Astrocyte of the spinal cord (primary cell): ENCODE data around the gene PSMC3IP.

Source experiments
- DNase-seq: peaks from one replicate; pipeline ENCODE4 v3.0.0; 2011; ENCODE audit warnings: low read depth, low spot score
- H3K4me3 ChIP-seq: 2 replicates; pipeline ENCODE4 v1.5.1; 2011; ENCODE audit warnings: low read depth, mild to moderate bottlenecking, low read length, moderate library complexity
- in situ Hi-C: cut with HindIII; loops from 2 replicates; pipeline ENCODE4 v1.10.0; 2017; ENCODE audit warnings: low sequenced_read_pairs
- TF ChIP-seq, protein P1 (sequence below): IDR thresholded peaks from 2 replicates; pipeline ENCODE4 v1.5.1; 2012; ENCODE audit warnings: low read depth, mild to moderate bottlenecking, low read length, inconsistent platforms

The PSMC3IP gene

DNA sequence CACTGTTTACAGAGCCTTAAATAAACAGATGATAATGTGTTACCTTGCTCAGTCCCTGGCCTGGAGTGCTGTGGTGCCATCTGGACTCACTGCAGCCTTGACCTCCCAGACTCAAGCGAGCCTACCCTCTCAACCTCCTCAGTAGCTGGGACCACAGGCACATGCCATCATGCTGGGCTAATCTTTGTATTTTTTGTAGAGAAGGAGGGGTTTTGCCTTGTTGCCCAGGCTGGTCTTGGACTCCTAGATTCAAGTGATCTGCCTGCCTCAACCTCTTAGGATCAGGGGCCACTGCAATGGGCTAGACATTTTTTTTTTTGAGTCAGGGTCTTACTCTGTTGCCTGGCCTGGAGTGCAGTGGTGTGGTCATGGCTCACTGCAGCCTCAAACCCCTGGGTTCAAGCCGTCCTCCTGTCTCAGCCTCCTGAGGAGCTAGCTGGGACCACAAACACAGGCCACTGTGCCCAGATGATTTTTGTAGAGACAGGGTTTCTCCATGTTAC is 46.5 kb downstream of the PSMC3IP start:
- DNase-seq, result no peak
- in situ Hi-C loops, result no loop called here
- H3K4me3 ChIP-seq, result no peak overlapping the region
- TF ChIP-seq, protein P1, sequence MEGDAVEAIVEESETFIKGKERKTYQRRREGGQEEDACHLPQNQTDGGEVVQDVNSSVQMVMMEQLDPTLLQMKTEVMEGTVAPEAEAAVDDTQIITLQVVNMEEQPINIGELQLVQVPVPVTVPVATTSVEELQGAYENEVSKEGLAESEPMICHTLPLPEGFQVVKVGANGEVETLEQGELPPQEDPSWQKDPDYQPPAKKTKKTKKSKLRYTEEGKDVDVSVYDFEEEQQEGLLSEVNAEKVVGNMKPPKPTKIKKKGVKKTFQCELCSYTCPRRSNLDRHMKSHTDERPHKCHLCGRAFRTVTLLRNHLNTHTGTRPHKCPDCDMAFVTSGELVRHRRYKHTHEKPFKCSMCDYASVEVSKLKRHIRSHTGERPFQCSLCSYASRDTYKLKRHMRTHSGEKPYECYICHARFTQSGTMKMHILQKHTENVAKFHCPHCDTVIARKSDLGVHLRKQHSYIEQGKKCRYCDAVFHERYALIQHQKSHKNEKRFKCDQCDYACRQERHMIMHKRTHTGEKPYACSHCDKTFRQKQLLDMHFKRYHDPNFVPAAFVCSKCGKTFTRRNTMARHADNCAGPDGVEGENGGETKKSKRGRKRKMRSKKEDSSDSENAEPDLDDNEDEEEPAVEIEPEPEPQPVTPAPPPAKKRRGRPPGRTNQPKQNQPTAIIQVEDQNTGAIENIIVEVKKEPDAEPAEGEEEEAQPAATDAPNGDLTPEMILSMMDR, result no peak

DNA sequence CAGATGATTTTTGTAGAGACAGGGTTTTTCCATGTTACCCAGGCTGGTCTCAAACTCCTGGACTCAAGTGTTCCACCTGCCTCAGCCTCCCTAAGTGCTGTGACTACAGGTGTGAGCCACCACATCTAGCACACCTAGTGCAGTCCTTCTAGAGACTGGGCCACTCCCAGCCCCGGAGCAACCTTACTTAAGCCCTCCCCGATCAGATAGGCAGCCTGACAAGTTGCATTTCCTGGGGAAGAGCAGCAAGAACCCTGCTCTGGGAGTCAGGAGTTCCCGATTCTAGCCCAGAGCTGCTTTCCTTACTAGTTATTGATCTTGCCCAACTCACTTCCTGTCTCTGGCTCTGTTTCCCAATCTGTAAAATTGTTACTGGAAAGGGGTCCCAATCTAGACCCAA is 48.5 kb downstream of the PSMC3IP start:
- in situ Hi-C loops, result no loop called here
- TF ChIP-seq, protein P1, result no peak
- H3K4me3 ChIP-seq, result no peak overlapping the region
- no peak for DNase-seq

DNA sequence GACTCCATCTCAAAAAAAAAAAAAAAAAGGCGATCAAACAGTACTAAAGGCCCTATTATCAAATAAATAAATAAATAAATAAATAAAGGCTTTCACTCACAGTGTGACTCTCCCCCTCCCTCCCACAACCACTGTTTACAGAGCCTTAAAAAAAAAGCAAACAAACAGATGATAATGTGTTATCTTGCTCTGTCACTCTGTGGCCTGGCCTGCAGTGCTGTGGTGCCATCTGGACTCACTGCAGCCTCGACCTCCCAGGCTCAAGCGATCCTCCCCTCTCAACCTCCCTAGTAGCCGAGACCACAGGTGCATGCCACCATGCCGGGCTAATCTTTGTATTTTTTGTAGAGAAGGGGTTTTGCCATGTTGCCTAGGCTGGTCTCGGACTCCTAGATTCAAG is 49.6 kb downstream of the PSMC3IP start:
- TF ChIP-seq, protein P1, result no peak
- DNase-seq, result no peak
- in situ Hi-C loops, result no loop called here

DNA sequence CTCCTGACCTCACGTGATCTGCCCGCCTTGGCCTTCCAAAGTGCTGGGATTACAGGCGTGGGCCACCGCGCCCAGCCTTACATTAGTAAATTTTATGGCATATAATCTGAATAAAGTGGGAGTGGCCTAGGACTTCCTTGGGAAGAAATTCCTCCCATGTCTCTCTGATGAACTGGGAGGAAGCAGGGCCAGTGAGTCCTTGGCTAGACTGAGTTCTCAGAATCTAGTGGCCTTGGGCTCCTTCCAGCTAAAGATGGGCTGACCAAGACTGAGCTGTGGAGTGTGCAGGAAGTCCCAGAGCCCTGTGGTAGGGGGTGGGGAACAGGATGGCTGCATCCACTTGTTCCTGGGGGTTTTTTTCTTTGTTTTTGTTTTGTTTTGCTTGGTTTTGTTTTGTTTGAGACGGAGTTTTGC is 51.5 kb downstream of the PSMC3IP start:
- H3K4me3 ChIP-seq, result no peak overlapping the region
- TF ChIP-seq, protein P1, result no peak
- DNase-seq, result peak; percentile 34
- in situ Hi-C loops, result no loop called here

More for the DNA sequence above, 49.6 kb downstream of the PSMC3IP start:
- no peak overlapping the region for H3K4me3 ChIP-seq

DNA sequence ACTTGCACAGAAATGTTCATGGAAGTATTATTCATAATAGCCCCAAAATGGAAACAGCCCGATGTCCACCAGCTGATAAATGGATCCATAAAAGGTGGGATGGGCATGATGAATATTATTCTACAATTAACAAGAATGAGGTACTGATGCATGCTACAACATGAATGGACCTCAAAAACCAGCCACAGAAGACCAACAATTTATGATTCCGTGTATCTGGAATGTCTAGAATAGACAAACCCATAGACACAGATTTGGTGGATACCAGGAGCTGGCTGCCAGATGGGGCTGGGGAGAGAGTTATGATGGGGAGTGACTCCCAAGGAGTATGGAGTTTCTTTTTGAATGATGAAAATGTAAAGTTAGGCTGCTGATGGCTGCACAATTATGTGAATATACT is 52.3 kb downstream of the PSMC3IP start:
- TF ChIP-seq, protein P1, result no peak
- H3K4me3 ChIP-seq, result no peak overlapping the region
- in situ Hi-C loops, result no loop called here

DNA sequence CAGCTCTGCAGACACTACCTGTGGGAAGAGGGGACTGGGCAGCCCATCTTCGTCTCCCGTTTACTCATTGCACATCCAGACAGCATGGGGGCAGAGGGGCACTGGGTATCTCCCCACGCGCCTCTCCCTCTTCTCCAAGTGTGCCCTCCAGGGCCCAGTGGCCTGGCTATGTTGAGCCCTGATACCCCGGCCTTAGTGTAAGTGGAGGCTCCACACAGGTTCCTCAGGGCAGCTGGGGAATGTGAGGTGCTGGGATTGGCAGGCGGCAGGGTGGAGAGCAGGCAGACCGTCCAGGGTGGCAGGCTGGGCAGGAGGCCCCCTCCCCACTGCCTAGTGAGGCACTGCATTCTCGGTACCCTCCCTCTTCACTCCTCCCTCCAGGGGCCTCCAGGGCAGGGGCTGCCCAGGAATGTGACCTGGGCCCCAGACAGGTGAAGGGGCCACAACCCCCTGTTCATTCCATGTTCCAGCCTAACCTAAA is 54.7 kb downstream of the PSMC3IP start:
- in situ Hi-C loops, result no loop called here
- TF ChIP-seq, protein P1, result no peak
- DNase-seq, result no peak
- no peak overlapping the region for H3K4me3 ChIP-seq

More for the DNA sequence above, 52.3 kb downstream of the PSMC3IP start:
- DNase-seq, result peak; percentile 32
